HUES64 (cell line): Measurements from ENCODE around the gene TLN1.

Experiments used
- H3K27ac ChIP-seq: 2 replicates; pipeline ENCODE4 v1.7.0; 2013; ENCODE audit warnings: low read depth, low read length, inconsistent platforms
- H3K27me3 ChIP-seq: 2 replicates; pipeline ENCODE4 v1.6.1; 2013; ENCODE audit warnings: mild to moderate bottlenecking, low read length; ENCODE audit not compliant: insufficient read depth
- H3K36me3 ChIP-seq: 2 replicates; pipeline ENCODE4 v1.6.1; 2013; ENCODE audit warnings: mild to moderate bottlenecking, low read length; ENCODE audit not compliant: insufficient read depth
- H3K4me1 ChIP-seq: 2 replicates; pipeline ENCODE4 v1.6.1; 2013; ENCODE audit warnings: mild to moderate bottlenecking, low read length, moderate library complexity; ENCODE audit not compliant: insufficient read depth
- H3K4me3 ChIP-seq: 2 replicates; pipeline ENCODE4 v1.5.1; 2013; ENCODE audit warnings: mild to moderate bottlenecking, low read length, moderate library complexity
- H3K9ac ChIP-seq: 2 replicates; pipeline ENCODE4 v1.6.1; 2013; ENCODE audit warnings: mild to moderate bottlenecking, low read depth, low read length
- H3K9me3 ChIP-seq: 2 replicates; pipeline ENCODE4 v1.6.1; 2013; ENCODE audit warnings: low read depth, low read length; ENCODE audit not compliant: insufficient read depth
- WGBS: fragments of 150-250, 120-280 bp; methylation state at CpG from one replicate; pipeline ENCODE4 v1.1.7; 2013; ENCODE audit warnings: missing lambda C conversion rate; 5-methylcytosine and 5-hydroxymethylcytosine counted together

The TLN1 gene

GRCh38 chr9:35666045-35666444, 66.0 kb downstream of the TLN1 start:
- Histone ChIP-seq H3K36me3 (peaks cover 26% of the 10 kb centered on the region), H3K4me1 (0 out of 2 replicates have a peak, but pooled peaks cover 3% of the 10 kb centered on the region), H3K4me3 (no peak overlapping the region), H3K27ac (no peak overlapping the region), H3K9ac (no peak overlapping the region), H3K27me3 (no peaks in the 10 kb centered on the region), H3K9me3 (no peaks in the 10 kb centered on the region)
- WGBS: 100% methylated on average over 1 of the region's 1 CpG

- 0 out of 2 replicates have a peak, but pooled peaks cover 3% of the 10 kb centered on the region for H3K4me1 ChIP-seq
- H3K27ac ChIP-seq: no peak overlapping the region
Observed at GRCh38 chr9:35665471-35665818, 66.5 kb downstream of the TLN1 start.

DNA sequence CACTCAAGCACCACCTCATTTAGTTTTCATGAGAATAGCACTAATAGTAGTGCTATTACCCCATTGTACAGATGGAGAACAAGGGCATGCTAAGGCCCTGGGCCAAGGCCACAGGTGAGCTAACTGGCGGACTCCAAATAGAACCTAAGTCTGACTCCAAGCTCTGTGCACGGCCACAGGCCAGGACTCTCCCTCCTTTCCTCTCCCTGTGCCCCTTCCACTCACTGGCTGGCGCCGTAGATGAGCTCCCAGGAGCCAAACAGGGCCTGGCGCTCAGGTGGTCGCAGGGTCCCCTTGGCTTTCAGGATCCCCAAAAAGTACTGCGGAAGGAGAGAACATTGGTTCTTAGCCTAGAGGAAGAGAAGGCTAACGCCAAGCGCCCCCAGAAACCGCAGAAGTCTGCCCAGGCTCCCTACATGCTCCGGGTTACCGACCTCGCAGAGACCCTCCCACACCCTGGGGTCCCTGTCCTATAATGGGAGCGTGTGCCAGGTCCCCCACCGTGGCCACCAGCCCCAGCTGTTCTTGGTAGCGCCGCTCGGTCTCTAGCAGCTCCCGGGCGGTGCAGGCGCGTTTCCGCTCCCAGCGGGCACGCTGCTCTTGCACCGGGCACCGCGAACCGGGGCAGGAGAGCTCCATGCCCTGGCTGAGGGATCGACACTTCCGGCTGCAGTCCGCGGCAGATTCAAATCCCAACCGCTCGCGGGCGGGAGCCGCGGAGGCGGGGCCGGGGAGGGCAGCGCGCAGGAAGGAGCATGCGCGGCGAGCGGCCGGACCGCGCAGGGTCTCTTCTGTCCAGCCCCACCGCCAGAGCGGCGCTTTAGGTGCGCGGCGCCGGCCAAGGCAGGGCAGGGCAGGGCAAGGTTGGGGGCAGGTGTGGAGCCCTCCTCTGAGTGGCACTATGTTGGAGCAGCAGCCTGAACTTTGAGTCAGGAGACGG, 67.2 kb downstream of the TLN1 start, which contains the start of gene ARHGEF39:
TSS of gene ARHGEF39 (minus strand) at position 665 of the 940 bp plus-strand sequence. CDS start at position 639, 26 bp downstream.
- Histone ChIP-seq H3K27ac (peak within 1 kb of the TSS; percentile 64), H3K4me1 (0 out of 2 replicates have a peak, but pooled peaks cover 3% of the 10 kb centered on the region), H3K9ac (peak within 1 kb of the TSS; percentile 89), H3K9me3 (no peaks in the 10 kb centered on the region), H3K4me3 (peak within 1 kb of the TSS; percentile 87), H3K36me3 (peaks cover 37% of the 10 kb centered on the region), H3K27me3 (no peaks in the 10 kb centered on the region)
- 7% methylated on average over 58 of the region's 58 CpGs for WGBS

More at GRCh38 chr9:35665471-35665818, 66.5 kb downstream of the TLN1 start:
- H3K9me3 ChIP-seq: no peaks in the 10 kb centered on the region
- H3K36me3 ChIP-seq: peaks cover 32% of the 10 kb centered on the region
- 77% methylated on average over 5 of the region's 5 CpGs for WGBS
- H3K27me3 ChIP-seq: no peaks in the 10 kb centered on the region
- H3K4me3 ChIP-seq: peak overlapping the region; percentile 87
- no peak overlapping the region for H3K9ac ChIP-seq

DNA sequence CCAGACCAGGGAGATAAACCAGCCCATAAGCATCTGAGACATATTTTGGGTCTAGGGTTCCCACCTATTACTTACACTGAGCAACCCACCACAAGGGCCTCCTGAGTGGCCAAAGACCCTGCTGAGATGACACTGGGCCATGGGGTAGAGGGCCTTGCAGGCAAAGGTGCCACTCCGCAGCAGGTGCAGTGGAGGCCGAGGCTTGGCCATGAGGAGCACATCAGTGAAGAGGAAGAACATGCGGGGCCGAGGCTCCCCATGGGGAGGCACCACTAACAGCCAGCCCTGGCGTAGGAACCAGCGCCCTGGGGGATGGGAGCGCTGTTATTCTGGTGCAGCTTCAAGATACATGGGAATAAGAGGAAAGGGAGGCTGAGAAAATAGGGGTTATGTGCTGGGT, 69.6 kb downstream of the TLN1 start:
- H3K36me3 ChIP-seq: peaks cover 37% of the 10 kb centered on the region
- H3K4me3 ChIP-seq: no peak overlapping the region
- peaks cover 11% of the 10 kb centered on the region; the same call in 1 of the 2 replicates for H3K4me1 ChIP-seq
- H3K27ac ChIP-seq: no peak overlapping the region
- no peak overlapping the region for H3K9ac ChIP-seq
- WGBS: 94% methylated on average over 7 of the region's 7 CpGs
- no peaks in the 10 kb centered on the region for H3K9me3 ChIP-seq
- no peaks in the 10 kb centered on the region for H3K27me3 ChIP-seq

DNA sequence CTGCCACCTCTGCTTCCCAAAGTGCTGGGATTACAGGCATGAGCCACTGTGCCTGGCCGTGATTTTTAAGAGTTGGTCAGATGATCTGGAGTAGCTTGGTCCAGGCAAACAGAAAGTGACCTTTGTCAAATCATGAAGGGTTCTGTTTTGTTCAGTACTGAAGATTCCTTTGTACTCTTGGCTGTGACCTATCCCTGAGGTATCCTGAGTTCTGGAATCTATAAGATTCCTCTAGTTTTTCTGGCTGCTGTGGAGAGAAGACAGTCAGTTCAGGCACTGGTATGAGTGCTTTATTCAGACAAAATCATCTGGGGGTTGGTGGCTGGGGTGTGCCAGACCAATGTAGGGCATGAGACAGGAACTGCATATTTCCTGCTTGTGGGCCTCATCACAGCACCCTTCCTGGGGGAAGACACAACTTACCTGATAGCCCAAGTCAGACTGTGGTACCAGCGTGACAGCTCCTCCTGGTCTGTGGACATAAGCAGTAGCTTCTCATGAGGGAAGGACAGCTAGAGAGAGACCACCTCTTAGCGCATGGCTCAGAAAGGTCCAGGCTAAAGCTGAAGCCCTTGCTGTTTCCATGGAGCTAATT, 70.1 kb downstream of the TLN1 start:
- peak overlapping the region; percentile 13; the same call in 1 of the 2 replicates for H3K27ac ChIP-seq
- peaks cover 11% of the 10 kb centered on the region; the same call in 1 of the 2 replicates for H3K4me1 ChIP-seq
- H3K4me3 ChIP-seq: no peak overlapping the region
- H3K9me3 ChIP-seq: no peaks in the 10 kb centered on the region
- no peaks in the 10 kb centered on the region for H3K27me3 ChIP-seq
- H3K36me3 ChIP-seq: peaks cover 37% of the 10 kb centered on the region
- WGBS: 93% methylated on average over 3 of the region's 3 CpGs
- H3K9ac ChIP-seq: no peak overlapping the region

DNA sequence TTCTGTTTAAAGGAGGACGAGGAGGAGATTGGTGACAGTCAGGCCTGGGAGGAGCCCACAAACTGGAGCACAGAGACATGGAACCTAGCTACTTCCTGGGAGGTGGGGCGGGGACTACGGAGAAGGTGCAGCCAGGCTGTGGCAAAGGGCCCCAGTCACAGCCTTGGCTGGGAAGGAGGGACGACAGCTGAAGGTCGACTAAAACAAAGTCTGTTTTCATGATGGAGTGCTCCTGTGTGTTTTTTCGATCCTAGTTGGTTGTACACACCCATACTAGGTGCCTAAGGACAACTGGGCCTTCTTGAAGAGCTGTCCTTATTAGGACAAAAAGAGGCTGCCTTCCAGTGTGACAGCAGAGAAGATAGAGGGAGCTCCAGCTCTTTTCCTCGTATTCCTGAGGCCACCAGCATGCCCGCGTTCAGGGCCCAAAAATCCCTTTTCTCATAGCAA, 71.0 kb downstream of the TLN1 start:
- Histone ChIP-seq H3K4me1 (peaks cover 11% of the 10 kb centered on the region; the same call in 1 of the 2 replicates), H3K27ac (peak overlapping the region; percentile 64), H3K9ac (no peak overlapping the region), H3K9me3 (no peaks in the 10 kb centered on the region), H3K4me3 (no peak overlapping the region), H3K36me3 (peaks cover 37% of the 10 kb centered on the region), H3K27me3 (0 out of 2 replicates have a peak, but pooled peaks cover 5% of the 10 kb centered on the region)
- WGBS: 75% methylated on average over 9 of the region's 9 CpGs

- H3K4me1 ChIP-seq: peaks cover 8% of the 10 kb centered on the region; the same call in 1 of the 2 replicates
- H3K27ac ChIP-seq: no peak overlapping the region
- 0 out of 2 replicates have a peak overlapping the region, but pooled peaks have one; percentile 98 for H3K9ac ChIP-seq
- no peaks in the 10 kb centered on the region for H3K9me3 ChIP-seq
- H3K4me3 ChIP-seq: peak overlapping the region; percentile 94
- H3K27me3 ChIP-seq: 0 out of 2 replicates have a peak, but pooled peaks cover 5% of the 10 kb centered on the region
- WGBS: 93% methylated on average over 3 of the region's 3 CpGs
- H3K36me3 ChIP-seq: peaks cover 37% of the 10 kb centered on the region
Observed at GRCh38 chr9:35659340-35659739, 72.7 kb downstream of the TLN1 start.

DNA sequence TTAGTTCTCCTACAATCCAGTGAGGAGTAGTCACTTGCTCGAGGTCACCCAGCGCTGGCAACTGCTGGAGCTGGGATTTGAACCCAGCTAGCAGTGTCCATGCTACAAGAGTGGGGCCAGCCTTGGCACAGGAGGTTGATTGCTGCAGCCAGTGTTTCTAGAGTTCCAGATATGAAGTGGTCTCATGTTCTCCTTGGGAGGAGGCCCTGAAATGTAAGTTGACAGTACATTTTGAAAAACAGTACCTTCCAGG, 73.1 kb downstream of the TLN1 start:
- WGBS: 5% methylated on average over 2 of the region's 2 CpGs
- H3K4me3 ChIP-seq: peak overlapping the region; percentile 94
- 0 out of 2 replicates have a peak, but pooled peaks cover 5% of the 10 kb centered on the region for H3K27me3 ChIP-seq
- peaks cover 8% of the 10 kb centered on the region; the same call in 1 of the 2 replicates for H3K4me1 ChIP-seq
- no peaks in the 10 kb centered on the region for H3K9me3 ChIP-seq
- H3K36me3 ChIP-seq: peaks cover 37% of the 10 kb centered on the region
- peak overlapping the region; percentile 98 for H3K27ac ChIP-seq
- H3K9ac ChIP-seq: peak overlapping the region; percentile 98

- under 1% methylated on average over 66 of the region's 67 CpGs for WGBS
- H3K36me3 ChIP-seq: peaks cover 33% of the 10 kb centered on the region
- 0 out of 2 replicates have a peak, but pooled peaks cover 5% of the 10 kb centered on the region for H3K27me3 ChIP-seq
- H3K9ac ChIP-seq: peak within 1 kb of the TSS; percentile 98
- peak within 1 kb of the TSS; percentile 94 for H3K4me3 ChIP-seq
- H3K27ac ChIP-seq: peak within 1 kb of the TSS; percentile 98
- no peaks in the 10 kb centered on the region for H3K9me3 ChIP-seq
- H3K4me1 ChIP-seq: peaks cover 8% of the 10 kb centered on the region; the same call in 1 of the 2 replicates
Observed at GRCh38 chr9:35658137-35658967, 73.6 kb downstream of the TLN1 start, which contains the start of gene CCDC107. Gene CCDC107 (plus strand): TSS chr9:35658292. CDS start chr9:35658380, 88 bp downstream.

DNA sequence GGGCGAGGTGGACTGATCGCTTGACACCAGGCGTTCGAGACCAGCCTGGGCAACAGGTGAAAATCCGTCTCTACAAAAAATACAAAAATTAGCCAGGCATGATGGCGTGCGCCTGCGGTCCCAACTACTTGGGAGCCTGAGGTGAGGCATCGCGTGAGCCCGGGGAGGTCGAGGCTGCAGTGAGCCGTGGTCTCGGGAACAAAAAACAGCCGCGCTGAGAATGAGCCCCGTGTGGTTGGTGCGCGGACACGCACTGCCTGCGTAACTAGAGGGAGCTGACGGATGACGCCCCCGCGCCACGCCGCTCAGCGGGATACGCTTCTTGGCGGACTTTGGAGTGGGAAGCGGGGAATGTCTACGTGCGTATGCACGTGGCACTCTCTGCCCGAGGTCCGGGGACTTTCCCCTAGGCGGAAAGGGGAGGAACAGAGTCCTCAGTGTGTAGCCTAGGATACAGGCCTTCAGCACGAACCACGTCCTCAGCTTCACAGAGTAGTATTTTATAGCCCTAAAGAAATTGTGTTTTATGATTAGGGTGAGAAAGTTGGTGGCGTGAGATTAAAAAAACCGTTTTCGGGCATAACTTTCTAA, 74.4 kb downstream of the TLN1 start, which contains the start of gene RMRP:
TSS of gene RMRP (minus strand) at position 474 of the 591 bp plus-strand sequence.
- Histone ChIP-seq H3K9ac (peak within 1 kb of the TSS; percentile 98), H3K4me3 (peak within 1 kb of the TSS; percentile 94), H3K36me3 (peaks cover 26% of the 10 kb centered on the region), H3K27me3 (0 out of 2 replicates have a peak, but pooled peaks cover 5% of the 10 kb centered on the region), H3K4me1 (peaks cover 8% of the 10 kb centered on the region; the same call in 1 of the 2 replicates), H3K27ac (peak within 1 kb of the TSS; percentile 98), H3K9me3 (no peaks in the 10 kb centered on the region)
- under 1% methylated on average over 42 of the region's 42 CpGs for WGBS
